Mucosa of descending colon (tissue), 3 donors: ENCODE measurements around the gene GABRB2. TPM values are rescaled to one million over a fixed set of nuclear protein-coding genes. Genes with fewer than 3 reads are reported as not detected.

ENCODE experiments used
- ATAC-seq: fragments of 200-7000 bp; cut with Tn5 transposase; one replicate; pipeline ENCODE4 v1.9.1; 2020; ENCODE audit warnings: mild to moderate bottlenecking, moderate library complexity
- DNase-seq, 3 donors: peaks; one replicate each; pipeline ENCODE4 v3.0.0-alpha.2; 2020
- H3K36me3 ChIP-seq: fragments of 200-600 bp; one replicate; pipeline ENCODE4 v1.8.0; 2021; ENCODE audit warnings: low read depth, mild to moderate bottlenecking
- H3K4me1 ChIP-seq: fragments of 200-600 bp; one replicate; pipeline ENCODE4 v1.8.0; 2021; ENCODE audit warnings: low read depth, mild to moderate bottlenecking
- H3K4me3 ChIP-seq: fragments of 200-600 bp; one replicate; pipeline ENCODE4 v1.8.0; 2021; ENCODE audit warnings: mild to moderate bottlenecking
- H3K9me3 ChIP-seq: fragments of 200-600 bp; one replicate; pipeline ENCODE4 v1.8.0; 2021; ENCODE audit warnings: mild to moderate bottlenecking
- intact Hi-C, 2 donors: fragments of 100-400 bp; cut with DNase I in 1 of 2; cut with micrococcal nuclease in 1 of 2; formaldehyde crosslinking; loops; one replicate each; pipeline versions ENCODE4 v1.11.0 to v1.11.1; 2022; cut with DNase I, micrococcal nuclease
- total RNA-seq, 3 donors: library from RNA; stranded (reverse); fragmentation: NEBNext Ultra II Directional in 2 of 3; extraction: Animal tissue kit (Norgen Biotek cat#: 25700) in 2 of 3; gene quantifications; one replicate each; pipeline versions ENCODE4 v1.2.1 to v1.2.4, GENCODE V29; 2021 to 2023
- TF ChIP-seq, protein P1 (sequence below): fragments of 200-600 bp; IDR thresholded peaks from one replicate; pipeline ENCODE4 v1.8.0; 2022; ENCODE audit warnings: antibody characterized with exemption, mild to moderate bottlenecking
- donor health status: DM: no; HTN: no; CAD: no; lungs with moderate emphysema.
- donor health status: DM: no; HTN: no; CAD: no.
- donor health status: DM: no; HTN: yes; CAD: no.

Gene GABRB2
- total RNA-seq, 3 donors from 2014 or later, result 0.44 to 2.1 (median 2.0) TPM

DNA sequence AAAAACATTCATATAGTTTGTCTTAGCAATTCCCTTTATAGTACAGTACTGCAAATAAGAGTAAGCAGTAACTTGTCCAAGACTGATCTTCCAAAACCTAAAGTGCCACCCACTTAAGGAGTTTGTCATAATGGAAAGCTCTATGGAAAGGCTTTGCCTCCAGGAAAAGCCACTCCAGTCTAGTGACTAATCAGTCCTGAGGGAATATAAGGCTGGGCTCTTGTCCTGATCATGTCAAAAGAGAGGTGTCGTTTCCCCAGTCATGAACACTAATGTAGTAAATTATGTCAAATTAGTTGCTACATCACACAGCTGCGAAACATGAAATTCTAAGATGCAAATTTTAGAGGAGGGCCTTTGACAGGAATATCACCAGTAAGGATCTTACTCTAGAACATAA, 271.6 kb downstream of the GABRB2 start:
- Histone ChIP-seq H3K36me3 (no peaks in the 10 kb centered on the region), H3K4me1 (no peaks in the 10 kb centered on the region), H3K9me3 (no peaks in the 10 kb centered on the region), H3K4me3 (no peak overlapping the region)
- ATAC-seq (no peak), DNase-seq (no peak)
- TF ChIP-seq, protein P1, sequence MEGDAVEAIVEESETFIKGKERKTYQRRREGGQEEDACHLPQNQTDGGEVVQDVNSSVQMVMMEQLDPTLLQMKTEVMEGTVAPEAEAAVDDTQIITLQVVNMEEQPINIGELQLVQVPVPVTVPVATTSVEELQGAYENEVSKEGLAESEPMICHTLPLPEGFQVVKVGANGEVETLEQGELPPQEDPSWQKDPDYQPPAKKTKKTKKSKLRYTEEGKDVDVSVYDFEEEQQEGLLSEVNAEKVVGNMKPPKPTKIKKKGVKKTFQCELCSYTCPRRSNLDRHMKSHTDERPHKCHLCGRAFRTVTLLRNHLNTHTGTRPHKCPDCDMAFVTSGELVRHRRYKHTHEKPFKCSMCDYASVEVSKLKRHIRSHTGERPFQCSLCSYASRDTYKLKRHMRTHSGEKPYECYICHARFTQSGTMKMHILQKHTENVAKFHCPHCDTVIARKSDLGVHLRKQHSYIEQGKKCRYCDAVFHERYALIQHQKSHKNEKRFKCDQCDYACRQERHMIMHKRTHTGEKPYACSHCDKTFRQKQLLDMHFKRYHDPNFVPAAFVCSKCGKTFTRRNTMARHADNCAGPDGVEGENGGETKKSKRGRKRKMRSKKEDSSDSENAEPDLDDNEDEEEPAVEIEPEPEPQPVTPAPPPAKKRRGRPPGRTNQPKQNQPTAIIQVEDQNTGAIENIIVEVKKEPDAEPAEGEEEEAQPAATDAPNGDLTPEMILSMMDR, result no peak
- intact Hi-C loops, result no loop called here

DNA sequence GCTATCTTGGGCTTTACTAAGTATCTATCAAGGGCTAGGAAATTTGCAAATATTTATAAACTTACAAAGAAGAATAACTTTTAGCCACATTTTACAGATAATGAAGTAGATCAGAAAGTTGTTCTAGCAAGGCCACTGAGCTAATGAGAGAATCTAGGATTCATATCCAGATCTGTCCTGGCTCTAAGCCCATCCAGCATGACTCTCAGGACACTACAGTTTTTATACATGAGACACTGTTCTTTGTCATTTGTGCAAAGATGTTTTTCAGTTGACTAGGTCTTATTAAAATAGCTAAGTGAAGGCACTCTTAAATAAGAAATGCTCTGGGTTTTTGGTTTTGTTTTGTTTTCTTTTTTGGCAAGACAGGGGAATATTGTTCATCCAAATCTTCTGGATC, 273.1 kb downstream of the GABRB2 start:
- H3K4me1 ChIP-seq, result no peaks in the 10 kb centered on the region
- DNase-seq (no peak), ATAC-seq (no peak)
- intact Hi-C loops, result no loop called here
- TF ChIP-seq, protein P1, result no peak
- no peak overlapping the region for H3K4me3 ChIP-seq
- no peaks in the 10 kb centered on the region for H3K36me3 ChIP-seq
- no peaks in the 10 kb centered on the region for H3K9me3 ChIP-seq

DNA sequence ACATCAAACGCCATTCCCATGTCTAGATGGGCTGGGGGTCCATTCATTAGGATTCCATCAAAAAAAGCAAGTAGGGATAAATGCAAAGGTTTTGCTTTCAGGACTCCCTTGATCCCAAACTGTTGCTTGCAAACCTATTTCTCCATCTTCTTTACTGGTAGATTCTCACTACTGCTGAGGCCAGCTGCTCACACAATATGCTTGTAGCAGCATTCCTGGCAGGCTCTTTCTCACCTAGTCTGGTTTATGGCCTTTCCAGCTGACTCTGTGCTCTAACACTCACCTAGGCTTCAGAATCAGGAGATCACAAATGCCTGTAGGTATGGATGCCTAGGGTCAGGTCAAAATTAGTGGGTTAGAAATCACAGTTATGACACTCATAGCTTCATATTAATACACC, 274.7 kb downstream of the GABRB2 start:
- no peak for DNase-seq
- Histone ChIP-seq H3K9me3 (no peaks in the 10 kb centered on the region), H3K36me3 (no peaks in the 10 kb centered on the region), H3K4me3 (no peak overlapping the region), H3K4me1 (no peaks in the 10 kb centered on the region)
- no peak for ATAC-seq
- intact Hi-C loops, result no loop called here
- TF ChIP-seq, protein P1, result no peak

DNA sequence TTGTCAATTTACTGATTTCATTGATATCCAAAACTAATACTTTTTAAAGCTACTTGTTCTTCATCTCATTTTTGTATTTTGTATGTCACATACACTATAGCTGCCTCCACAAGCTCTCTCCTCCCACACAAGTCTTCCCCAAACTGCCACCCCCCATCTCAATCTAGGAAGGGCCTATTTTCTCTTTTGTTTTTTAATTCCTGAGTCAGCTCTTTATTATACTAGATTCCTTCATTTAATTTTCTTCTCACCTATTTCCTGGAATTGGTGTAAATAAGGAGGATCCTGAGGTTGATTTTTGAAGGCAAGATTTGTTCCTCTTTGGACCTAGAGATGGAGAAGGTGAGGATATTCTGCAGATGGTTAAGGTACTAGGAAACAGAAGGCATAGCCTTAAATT, 277.4 kb downstream of the GABRB2 start:
- no peaks in the 10 kb centered on the region for H3K4me1 ChIP-seq
- intact Hi-C loops, result no loop called here
- H3K9me3 ChIP-seq, result no peaks in the 10 kb centered on the region
- no peak overlapping the region for H3K4me3 ChIP-seq
- no peaks in the 10 kb centered on the region for H3K36me3 ChIP-seq
- no peak for DNase-seq
- no peak for ATAC-seq
- TF ChIP-seq, protein P1, result no peak

DNA sequence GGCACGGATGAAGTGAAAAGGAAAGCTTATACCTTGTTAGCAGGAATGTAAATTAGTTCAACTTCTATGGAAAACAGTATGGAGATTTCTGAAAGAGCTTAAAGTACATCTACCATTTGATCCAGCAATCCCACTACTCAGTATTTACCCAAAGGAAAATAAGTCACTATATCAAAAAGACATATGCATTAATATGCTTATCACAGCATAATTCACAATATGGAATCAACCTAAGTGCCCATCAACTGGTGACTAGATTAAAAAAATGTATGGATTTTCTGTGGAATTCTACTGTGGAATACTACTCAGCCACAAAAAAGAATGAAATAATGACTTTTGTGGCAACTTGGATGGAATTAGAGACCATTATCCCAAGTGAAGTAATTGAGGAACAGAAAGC, 279.6 kb downstream of the GABRB2 start:
- no peak for DNase-seq
- TF ChIP-seq, protein P1, result no peak
- Histone ChIP-seq H3K36me3 (no peaks in the 10 kb centered on the region), H3K9me3 (no peaks in the 10 kb centered on the region), H3K4me1 (no peaks in the 10 kb centered on the region), H3K4me3 (no peak overlapping the region)
- intact Hi-C loops, result no loop called here
- no peak for ATAC-seq

DNA sequence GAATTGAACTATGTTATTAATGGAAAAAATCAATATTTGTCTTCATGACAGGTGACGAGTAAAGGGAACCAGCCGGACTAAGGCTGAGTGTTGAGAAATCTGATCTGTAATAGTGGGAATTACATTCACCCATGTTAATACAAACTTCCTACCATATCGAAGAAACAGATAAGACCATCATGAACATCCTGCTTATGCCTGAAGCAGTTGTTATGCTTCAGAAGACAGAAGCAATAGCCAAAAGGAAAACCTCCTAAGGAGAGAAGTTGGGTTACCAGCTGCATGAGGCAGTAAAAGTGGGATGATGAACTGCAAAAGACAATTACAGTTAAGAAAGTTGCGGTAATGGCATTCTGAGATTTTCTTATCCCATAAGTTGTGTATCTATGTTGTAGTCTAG, 281.5 kb downstream of the GABRB2 start:
- DNase-seq (no peak), ATAC-seq (no peak)
- intact Hi-C loops, result no loop called here
- Histone ChIP-seq H3K9me3 (no peaks in the 10 kb centered on the region), H3K36me3 (no peaks in the 10 kb centered on the region), H3K4me1 (no peaks in the 10 kb centered on the region), H3K4me3 (no peak overlapping the region)
- TF ChIP-seq, protein P1, result no peak
